Ishikawa (cell line): ENCODE measurements around the gene ANK2.

Experiments
- CEBPB ChIP-seq: IDR thresholded peaks from 2 replicates; pipeline ENCODE4 v1.6.1; 2012
- EGR1 ChIP-seq: IDR thresholded peaks from 2 replicates; pipeline ENCODE4 v1.6.1; 2012
- EP300 ChIP-seq: IDR thresholded peaks from 2 replicates; pipeline ENCODE4 v1.6.1; 2012; ENCODE audit warnings: borderline replicate concordance
- FOXM1 ChIP-seq: IDR thresholded peaks from 2 replicates; pipeline ENCODE4 v1.6.1; 2012; ENCODE audit warnings: low read depth, borderline replicate concordance
- NFIC ChIP-seq: IDR thresholded peaks from 2 replicates; pipeline ENCODE4 v1.6.1; 2012
- REST ChIP-seq: IDR thresholded peaks from 2 replicates; pipeline ENCODE4 v1.6.1; 2012; ENCODE audit warnings: low read depth, mild to moderate bottlenecking
- TEAD4 ChIP-seq: IDR thresholded peaks from 2 replicates; pipeline ENCODE4 v1.6.1; 2012

GRCh38 chr4:113405874-113406722 lies 356.6 kb downstream of the ANK2 start:
- TF ChIP-seq NFIC (no peak), FOXM1 (no peak), EGR1 (no peak), EP300 (no peak), CEBPB (no peak), REST (no peak), TEAD4 (no peak)
